ENCODE data around the gene RASSF4. TPM values are rescaled to one million over a fixed set of nuclear protein-coding genes. Genes with fewer than 3 reads are reported as not detected.

The RASSF4 gene
- total RNA-seq, 1 experiment from 2014 or later, result 11.5 TPM

GRCh38 chr10:44954042-44954441, 5.6 kb upstream of the RASSF4 start:
- no peaks in the 10 kb centered on the region for H4K20me1 ChIP-seq (ENCODE audit: control insufficient read depth, insufficient read depth, insufficient read length)
- H2BK12ac ChIP-seq (ENCODE audit: insufficient read length, low read depth, low read length), result no peak overlapping the region
- no peak overlapping the region for H3K4ac ChIP-seq (ENCODE audit: low read depth, low read length)
- H2AFZ ChIP-seq (ENCODE audit: low read length), result no peak overlapping the region
- no peak overlapping the region for H2BK120ac ChIP-seq (ENCODE audit: low read depth, low read length, poor library complexity, severe bottlenecking)
- H3K14ac ChIP-seq (ENCODE audit: insufficient read depth, low read length), result no peak overlapping the region
- H3K9me3 ChIP-seq (ENCODE audit: control insufficient read depth, low read depth, low read length), result no peaks in the 10 kb centered on the region
- Mint-ChIP-seq H3K27ac (no peak overlapping the region), H3K36me3 (ENCODE audit: insufficient read depth in 1 of 3, low read depth in 3 of 3) (peaks cover 5 to 18% (median 9%) of the 10 kb centered on the region in 3 experiments; a peak in 6 of 7 replicates), H3K9me3 (no peaks in the 10 kb centered on the region), H3K27me3 (ENCODE audit: low read depth) (no peaks in the 10 kb centered on the region; the same call in 1 of the 2 replicates), H3K4me1 (peaks cover 41 to 42% of the 10 kb centered on the region in 2 experiments), H3K4me3 (no peak overlapping the region)
- H3K4me2 ChIP-seq (ENCODE audit: insufficient read depth, insufficient read length, low read length), result no peak overlapping the region
- H3T11ph ChIP-seq (ENCODE audit: low read length), result no peak overlapping the region
- H3K4me1 ChIP-seq (ENCODE audit: insufficient read depth, low read length), result peaks cover 7% of the 10 kb centered on the region
- TF ChIP-seq CTCF (conservative IDR thresholded peaks at IDR 0.05), result no peak
- no peak for DNase-seq
- H3K27me3 ChIP-seq (ENCODE audit: insufficient read depth, low read length), result no peaks in the 10 kb centered on the region
- no peak overlapping the region for H3K27ac ChIP-seq (ENCODE audit: insufficient read length, low read depth, low read length)
- no peak overlapping the region for H2BK15ac ChIP-seq (ENCODE audit: low read depth, low read length)
- no peak overlapping the region for H2BK5ac ChIP-seq (ENCODE audit: insufficient read length, low read length)
- H2BK20ac ChIP-seq (ENCODE audit: low read depth, low read length, poor library complexity, severe bottlenecking), result no peak overlapping the region
- H3K79me2 ChIP-seq (ENCODE audit: insufficient read depth, low read length), result no peaks in the 10 kb centered on the region
- H3K79me1 ChIP-seq (ENCODE audit: insufficient read depth, low read depth, low read length, poor library complexity, severe bottlenecking), result no peaks in the 10 kb centered on the region
- no peak overlapping the region for H4K8ac ChIP-seq (replicated peaks; ENCODE audit: insufficient read length, low read depth, low read length)
- no peak overlapping the region for H4K91ac ChIP-seq (ENCODE audit: insufficient read length, low read depth, low read length)
- no peak overlapping the region for H4K5ac ChIP-seq (ENCODE audit: insufficient read length, low read depth, low read length)
- no peak overlapping the region for H2AK5ac ChIP-seq (ENCODE audit: insufficient read length, low read length)
- H3K9ac ChIP-seq (ENCODE audit: extremely low read depth, insufficient read length, low read length), result no peak overlapping the region
- H3K23ac ChIP-seq (ENCODE audit: insufficient read length, low read depth, low read length), result no peak overlapping the region
- no peak overlapping the region for H3K18ac ChIP-seq (ENCODE audit: insufficient read length, low read depth, low read length)
- H3K56ac ChIP-seq (ENCODE audit: insufficient read length, low read depth, low read length), result no peak overlapping the region
- peaks cover 6% of the 10 kb centered on the region for H3K23me2 ChIP-seq (ENCODE audit: insufficient read length, low read depth, low read length, poor library complexity, severe bottlenecking)
